Gastroesophageal sphincter (tissue), 3 donors: ENCODE results near the gene ATPAF1.

Source experiments
- POLR2A ChIP-seq, 2 donors: fragments of 450-650 bp; IDR thresholded peaks; one replicate each; pipeline ENCODE4 v1.6.1; 2017; ENCODE audit warnings: antibody characterized with exemption in 2 of 2, mild to moderate bottlenecking in 2 of 2, moderate library complexity in 1 of 2
- TF ChIP-seq, protein P1 (sequence below), 4 experiments: fragments of 200-600 bp in 2 of 4; fragments of 450-650 bp in 2 of 4; sonication (generic) in 1 of 4; IDR thresholded peaks; one replicate each; pipeline ENCODE4 v1.5.1; 2017 to 2019; ENCODE audit warnings: antibody characterized with exemption in 4 of 4, mild to moderate bottlenecking in 2 of 4, moderate library complexity in 2 of 4

DNA sequence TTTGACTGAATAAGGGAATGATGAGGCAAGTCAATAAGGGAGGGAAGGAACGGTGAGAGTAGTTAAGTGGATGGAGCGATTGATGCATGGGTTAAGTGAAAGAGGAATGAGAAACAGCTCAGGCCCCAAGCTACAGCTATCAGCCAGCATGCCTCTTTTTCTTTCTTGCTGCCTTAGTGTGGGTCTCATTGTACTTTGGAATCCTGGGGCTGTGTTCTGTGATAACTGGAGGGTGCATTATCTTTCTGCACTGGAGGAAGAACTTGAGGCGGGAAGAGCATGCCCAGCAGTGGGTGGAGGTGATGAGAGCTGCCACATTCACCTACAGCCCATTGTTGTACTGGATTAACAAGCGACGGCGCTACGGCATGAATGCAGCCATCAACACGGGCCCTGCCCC is 4.5 kb upstream of the ATPAF1 start:
- no peak for TF ChIP-seq POLR2A (IDR thresholded peaks at IDR 0.05)
- TF ChIP-seq, protein P1, sequence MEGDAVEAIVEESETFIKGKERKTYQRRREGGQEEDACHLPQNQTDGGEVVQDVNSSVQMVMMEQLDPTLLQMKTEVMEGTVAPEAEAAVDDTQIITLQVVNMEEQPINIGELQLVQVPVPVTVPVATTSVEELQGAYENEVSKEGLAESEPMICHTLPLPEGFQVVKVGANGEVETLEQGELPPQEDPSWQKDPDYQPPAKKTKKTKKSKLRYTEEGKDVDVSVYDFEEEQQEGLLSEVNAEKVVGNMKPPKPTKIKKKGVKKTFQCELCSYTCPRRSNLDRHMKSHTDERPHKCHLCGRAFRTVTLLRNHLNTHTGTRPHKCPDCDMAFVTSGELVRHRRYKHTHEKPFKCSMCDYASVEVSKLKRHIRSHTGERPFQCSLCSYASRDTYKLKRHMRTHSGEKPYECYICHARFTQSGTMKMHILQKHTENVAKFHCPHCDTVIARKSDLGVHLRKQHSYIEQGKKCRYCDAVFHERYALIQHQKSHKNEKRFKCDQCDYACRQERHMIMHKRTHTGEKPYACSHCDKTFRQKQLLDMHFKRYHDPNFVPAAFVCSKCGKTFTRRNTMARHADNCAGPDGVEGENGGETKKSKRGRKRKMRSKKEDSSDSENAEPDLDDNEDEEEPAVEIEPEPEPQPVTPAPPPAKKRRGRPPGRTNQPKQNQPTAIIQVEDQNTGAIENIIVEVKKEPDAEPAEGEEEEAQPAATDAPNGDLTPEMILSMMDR (IDR thresholded peaks at IDR 0.05), result no peak
